Measurements from ENCODE around the gene RIPK3.
"Not testable (repeated sequence)": the region's sequence is repeated elsewhere in the genome, so short reads cannot be mapped to it uniquely, and the experiment has no call there.

The RIPK3 gene

DNA sequence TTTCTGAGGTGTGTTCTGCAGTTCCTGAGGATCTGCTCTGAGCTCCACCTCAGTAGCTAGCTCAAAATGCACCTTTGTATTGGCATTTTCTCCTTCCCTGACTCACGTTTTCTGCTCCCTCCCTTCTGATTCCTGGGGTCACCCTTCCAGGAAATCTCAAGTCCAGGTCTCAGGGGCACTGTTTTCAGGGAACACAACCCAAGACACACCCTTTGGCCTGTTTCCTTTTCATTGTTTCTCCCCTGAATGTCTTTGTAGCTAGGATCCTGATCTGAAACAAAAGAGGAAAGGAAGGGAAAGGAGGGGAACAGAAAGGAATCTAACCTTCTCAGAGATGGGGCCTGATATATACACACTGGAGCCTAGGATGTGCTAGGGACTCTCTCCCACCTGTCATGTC lies 7.3 kb upstream of the RIPK3 start:
- DNase-seq (ENCODE audit: low read depth) = no peak

DNA sequence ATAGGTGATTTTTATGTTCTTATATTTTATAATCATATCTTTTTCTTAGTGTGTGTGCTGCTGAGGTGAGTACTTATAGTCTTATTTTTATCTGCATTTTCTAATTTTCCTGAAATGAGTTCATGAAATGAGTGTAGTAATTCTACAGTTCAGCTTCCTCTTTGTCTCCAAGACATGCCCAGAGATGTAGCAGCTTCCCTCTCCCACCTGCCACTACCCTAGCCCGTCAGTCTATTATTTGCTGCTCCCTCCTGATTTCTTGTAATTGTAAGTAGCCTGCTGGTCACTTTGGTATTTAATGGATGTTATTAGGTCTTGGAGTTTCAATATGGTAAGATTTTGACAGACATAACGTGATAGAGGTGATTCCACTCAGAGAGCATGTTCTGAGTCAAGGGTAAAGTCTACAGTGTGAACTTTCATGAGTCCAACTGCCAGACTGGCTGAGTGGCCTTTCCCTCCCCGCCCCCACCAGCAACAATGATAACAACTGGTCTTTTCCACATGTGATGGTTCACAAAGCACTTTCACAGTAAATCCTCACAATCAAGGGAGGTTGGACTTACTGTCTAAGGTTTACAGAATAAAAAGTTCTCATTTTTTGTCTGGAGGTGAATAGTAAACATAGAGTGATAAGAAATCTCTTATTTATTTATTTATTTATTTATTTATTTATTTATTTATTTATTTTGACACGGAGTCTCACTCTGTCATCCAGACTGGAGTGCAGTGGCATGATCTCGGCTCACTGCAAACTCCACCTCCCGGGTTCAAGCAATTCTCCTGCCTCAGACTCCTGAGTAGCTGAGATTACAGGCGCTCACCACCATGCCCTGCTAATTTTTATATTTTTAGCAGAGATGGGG lies 4.2 kb upstream of the RIPK3 start:
- no peak for DNase-seq (ENCODE audit: low read depth)

DNA sequence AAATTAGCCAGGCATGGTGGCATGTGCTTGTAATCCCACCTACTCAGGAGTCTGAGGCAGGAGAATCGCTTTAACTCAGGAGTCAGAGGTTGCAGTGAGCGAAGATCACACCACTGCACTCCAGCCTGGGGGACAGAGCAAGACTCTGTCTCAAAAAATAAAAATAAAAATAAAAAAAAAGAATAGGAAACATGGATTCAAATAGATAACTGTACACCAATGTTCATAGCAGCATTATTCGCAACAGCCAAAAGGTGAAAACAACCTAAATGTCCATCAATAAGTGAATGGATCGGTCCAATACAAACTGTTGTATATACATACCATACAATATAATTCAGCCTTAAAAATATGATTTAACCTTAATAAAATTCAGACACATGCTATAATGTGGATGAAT lies 3.1 kb upstream of the RIPK3 start:
- DNase-seq (ENCODE audit: low read depth) = no peak

DNA sequence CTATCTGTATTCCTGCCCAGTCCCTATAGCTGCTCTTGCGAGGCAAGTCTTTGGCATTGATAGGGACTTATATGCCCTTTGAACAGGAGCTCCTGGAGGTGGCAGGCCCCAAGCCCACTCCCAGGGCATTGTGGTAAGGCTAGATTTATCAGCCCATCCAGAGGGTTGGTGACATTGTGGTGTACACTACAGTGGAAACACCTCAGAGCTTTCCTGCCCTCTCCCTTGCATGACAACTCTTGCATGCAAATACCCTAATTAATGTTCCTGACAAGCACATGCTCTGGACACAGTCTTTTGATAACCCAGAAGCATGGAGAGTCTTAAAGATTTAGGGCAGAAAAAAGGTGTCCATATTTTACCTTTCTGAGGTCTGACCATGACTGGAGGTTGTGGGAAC lies 815 bp upstream of the RIPK3 start:
- no peak for DNase-seq (ENCODE audit: low read depth)

DNA sequence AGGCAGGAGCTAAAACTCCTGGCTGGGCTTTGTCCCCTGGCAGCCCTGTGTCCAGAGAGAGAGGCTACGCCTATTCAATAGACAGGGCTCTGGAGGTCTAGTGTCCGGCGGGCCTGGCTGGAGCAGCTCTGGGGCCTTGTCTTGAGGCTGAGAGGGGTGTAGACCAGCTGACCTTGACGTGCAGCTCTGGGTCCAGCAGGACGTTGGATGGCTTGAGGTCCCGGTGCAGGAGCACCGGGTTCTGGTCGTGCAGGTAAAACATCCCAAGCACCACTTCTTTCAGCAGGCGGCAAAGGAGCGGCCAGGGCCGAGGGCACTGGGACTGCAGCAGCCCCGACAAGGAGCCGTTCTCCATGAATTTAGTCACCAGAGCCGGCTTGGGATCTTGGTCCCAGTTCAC lies 948 bp downstream of the RIPK3 start:
- DNase-seq (ENCODE audit: low read depth) = no peak

DNA sequence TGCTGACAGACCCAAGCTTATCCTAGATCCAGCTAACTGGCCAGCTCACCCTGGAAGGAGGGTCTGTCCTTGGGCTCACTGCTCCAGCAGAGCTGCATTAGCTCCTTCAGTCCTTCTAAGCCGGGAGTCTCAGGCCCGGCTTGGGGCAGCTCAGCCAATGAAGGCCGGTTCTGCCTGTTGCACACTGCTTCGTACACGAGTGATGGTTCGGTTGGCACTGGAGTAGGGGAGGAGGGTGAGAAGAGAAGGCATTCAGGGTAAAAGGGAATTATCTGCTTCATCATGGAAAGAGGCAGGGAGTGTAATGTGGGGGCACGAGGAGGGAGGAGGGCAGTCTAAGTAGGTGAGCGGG lies 2.0 kb downstream of the RIPK3 start:
- DNase-seq (ENCODE audit: low read depth) = no peak

DNA sequence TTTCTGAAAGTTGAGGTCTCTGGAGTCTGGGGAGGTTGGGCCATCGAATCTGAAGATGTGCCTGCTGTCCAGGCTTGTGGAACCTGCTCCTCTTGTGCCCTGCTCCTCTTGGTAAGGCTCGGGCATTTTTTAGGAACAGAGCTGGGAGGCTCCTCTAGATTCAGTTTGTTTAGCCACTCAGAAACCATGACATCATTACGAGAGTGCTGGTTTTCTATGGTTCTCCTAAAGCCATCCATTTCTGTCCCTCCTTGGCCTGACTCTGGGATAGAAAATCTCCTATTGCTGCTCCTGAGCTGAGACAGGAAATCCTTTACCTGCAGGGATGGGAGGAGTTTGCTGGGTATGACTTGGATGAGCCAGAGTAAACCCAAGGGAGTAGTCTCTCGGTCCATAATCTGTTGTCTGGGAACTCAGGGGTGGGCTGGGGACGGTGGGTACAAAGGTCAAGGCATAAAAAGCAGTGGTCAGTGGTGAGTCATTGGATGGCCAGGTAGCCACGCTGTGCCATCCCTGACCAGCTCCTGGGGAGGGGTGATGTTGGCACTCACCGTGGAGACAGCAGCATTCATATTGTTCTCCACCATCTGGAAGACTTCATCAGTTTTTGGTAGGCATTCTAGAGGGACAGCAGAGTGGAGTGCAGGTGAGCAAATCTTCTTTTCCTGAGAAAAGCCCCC lies 2.5 kb downstream of the RIPK3 start:
- no peak for DNase-seq (ENCODE audit: low read depth)

DNA sequence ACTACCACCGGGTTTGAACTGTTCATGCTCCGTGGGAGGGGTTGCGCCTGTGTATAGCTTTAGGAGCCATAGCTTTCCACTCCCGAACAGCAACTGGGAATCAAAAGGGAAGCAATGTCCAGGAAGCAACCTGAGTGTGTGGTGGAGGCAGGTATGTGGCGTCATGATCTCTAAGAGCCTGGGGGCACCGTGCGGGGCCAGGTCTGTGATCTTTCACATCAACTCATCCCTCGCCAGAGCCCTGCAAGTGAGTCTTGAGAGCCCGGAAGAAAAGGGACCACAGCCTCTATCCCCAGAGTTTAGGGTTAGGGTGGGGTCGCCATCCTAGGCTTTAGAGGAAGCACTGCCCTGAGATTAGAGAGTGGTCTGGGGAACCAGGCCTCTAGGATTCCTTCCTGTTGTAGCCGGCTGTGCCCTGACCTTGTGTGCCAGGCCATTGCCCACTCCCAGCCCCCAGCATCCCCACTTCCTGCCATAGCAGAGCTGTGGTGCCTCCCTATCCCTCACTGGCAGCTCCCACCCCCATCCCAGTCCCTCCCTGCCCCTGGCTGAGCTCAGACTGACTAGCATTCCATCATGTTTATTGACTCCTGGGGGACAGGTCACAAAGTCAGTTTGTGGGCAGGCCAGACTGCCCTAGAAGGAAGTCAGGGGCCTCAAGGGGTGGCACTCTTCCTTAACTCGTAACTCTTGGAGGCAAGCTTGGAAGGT lies 4.2 kb downstream of the RIPK3 start:
- no peak for DNase-seq (ENCODE audit: low read depth)

DNA sequence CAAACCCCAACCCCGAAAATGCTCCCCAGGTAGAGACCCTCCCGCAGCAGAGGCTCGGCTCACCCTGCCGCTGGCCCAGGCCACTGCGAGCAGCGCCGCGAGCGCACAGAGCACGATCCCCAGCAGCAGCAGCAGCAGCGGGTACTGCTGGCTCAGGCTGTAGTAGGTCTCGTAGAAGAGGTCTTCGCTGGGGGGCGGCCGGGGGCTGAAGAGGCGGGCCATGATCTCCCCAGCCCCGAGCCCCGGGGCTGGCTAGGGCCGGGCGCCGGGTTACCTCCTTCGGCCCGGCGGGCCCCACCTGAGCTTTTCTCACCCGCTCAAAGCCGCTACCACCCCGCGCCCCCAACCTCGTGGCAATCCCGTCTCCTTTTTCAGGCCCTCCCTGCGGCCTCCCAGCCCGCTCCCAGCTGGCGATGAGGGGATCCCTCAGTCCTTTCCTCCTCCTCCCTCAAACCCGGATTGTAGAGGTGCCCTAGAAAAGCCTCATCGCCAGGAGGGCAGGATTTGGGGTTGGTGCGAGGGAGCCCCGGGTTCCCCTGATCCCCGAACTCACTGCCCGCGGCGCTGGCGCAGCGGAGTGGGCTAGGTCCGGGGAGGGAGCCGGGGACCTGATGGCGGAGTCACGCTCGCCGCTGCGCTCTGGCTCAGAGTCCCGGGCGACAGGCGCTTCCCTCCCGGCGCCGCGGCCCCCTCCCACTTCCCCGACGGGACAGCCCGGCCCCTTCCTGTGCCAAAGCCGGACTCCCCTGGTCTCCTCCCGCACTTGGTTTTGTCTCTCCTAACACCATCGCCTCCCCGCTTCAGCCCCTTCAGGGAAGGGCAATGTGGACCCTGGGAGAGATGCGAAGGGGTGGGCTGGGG lies 5.1 kb downstream of the RIPK3 start, which contains the start of gene ADCY4:
ADCY4 (minus strand) TSS at position 641 of the 861 bp plus-strand sequence; CDS start at position 222, 419 bp downstream.
- DNase-seq (ENCODE audit: low read depth) = no peak

DNA sequence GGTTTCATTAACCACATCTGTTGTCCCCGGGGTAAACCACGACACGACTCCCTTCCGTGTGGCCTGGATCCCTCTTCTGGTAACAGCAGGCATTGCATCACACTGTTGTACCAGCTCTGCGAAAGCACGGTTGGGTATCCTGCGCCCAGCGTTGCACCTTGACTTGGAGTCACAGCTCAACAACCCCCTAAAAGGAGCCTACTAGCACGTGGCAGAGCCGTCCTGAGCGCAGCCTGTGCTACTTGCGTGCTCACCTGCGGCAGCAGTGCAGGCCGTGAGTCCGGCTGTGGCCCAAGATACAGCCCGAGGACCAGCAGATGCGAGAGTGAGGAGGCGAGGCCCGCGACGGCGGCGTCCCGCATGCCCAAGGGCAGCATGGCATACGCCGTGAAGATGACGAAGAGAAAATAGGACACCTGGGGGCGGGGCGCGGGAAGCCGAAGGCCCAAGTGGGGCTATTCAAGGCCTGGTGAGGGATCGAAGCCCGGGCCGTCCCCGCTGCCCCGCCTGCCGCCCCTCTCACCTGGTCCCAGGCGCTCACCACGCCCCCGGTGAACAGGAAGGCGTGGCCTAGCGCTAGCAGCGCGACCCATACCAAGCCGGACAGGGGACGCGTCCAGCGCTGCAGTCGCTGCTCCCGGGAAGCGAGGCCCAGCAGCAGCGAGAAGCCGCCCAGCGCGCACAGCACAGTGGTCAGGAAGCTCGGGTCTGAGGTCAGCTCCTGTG lies 7.4 kb downstream of the RIPK3 start:
- peak; percentile 83 for DNase-seq (ENCODE audit: low read depth)

DNA sequence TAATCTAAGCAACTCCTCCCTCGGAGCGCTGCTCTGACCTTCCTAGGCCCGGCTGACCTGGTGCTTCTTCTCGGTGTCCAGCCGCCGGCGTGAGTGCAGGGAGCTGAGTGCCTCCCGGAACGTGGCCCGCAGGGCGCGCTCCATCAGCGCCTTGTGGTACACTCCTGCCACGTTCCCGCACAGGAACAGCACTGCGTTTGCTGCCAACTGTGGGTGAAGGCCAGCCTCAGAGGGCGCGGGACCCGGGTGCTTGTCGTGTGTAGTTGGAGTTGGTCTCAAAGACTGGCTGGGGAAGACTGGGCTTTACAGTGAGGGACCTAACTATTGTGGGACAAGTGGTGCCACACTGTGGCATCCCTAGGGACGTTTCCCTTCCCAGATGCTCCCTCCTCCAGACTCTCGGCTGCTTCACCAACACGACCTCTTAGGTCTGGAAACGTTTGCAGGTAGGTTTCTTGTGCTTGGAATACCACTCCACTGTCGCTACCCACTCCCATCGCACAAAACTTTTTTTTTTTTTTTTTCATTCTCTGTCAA lies 8.0 kb downstream of the RIPK3 start:
- DNase-seq (ENCODE audit: low read depth) = no peak

DNA sequence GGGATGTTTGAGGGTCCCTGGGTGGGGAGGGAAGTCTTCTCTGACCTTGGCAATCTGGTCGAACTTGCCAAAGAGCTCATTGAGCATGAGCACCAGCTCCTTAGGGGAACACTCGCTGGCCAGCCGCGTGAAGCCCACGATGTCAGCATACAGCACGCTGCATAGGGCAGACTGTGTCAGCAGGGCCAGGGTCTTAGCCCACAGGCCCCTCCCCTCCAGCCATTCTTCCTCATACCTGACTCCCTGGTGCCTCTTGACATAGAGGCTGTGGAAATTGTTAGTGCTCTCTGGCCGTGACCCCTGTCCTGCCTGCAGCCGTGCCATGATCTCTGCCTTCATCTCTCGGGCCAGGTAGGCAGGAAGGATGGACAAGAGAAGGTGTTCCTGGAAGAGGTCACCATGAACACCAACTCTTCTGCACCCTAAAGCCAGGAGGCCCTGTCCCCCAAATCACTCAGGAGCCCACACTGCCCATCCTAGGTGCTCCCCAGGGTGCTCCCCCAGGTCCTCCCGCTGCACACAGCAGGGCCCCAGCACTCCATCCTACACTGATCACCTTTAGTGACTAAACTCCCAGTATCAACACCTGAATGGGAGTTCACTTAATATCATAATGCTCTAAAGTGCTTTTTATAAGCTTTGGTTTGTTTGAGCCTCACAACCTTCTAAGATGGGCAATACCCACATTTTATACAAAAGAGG lies 8.7 kb downstream of the RIPK3 start:
- DNase-seq (ENCODE audit: low read depth) = no peak

DNA sequence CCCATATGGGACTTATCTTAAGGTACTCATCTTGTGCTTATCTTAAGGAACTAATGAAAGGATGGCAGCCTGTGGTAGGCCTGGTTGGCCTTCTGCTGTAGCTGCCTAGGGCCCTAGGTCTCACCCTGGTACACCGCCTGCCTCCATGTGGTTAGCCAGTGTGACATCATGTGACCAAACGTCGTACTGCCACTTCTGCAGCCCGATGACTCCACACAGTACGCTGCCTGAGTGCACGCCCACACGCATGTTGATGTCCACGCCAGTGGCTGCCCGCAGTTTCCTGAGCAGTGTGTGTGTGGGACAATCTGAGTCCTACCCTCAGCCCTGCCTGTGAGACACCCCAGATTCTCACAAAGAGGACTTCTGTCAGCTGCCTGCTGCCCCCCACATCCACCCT lies 10.1 kb downstream of the RIPK3 start:
- DNase-seq (ENCODE audit: low read depth) = no peak

DNA sequence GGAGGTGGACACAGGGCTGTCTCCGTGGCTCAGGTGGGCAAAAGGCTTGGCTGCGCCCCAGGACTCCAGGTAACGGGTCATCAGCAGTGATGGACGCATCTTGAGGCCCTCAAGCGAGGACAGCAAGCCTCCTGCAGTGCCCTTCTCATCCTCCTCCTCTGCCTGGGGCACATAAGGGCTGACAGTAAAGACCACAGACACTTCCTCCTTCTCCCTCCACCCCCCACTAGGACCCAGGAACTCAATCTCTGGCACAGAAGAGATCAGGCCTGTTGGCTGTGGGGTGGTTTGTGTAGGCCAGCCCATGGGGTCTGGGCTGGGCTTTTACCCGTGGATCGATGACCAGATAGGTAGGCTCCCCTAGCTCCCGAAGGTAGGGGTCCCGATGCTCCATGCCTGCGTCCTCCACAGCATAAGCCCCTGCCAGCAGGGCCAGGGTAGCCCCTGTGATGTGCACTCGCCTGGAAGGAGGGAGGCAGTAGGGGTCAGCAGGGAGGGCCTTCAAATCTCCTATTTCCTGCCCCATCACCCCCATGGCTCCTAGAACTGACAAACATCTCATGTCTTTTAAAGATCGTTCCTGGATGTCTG lies 10.6 kb downstream of the RIPK3 start:
- DNase-seq (ENCODE audit: low read depth) = no peak

DNA sequence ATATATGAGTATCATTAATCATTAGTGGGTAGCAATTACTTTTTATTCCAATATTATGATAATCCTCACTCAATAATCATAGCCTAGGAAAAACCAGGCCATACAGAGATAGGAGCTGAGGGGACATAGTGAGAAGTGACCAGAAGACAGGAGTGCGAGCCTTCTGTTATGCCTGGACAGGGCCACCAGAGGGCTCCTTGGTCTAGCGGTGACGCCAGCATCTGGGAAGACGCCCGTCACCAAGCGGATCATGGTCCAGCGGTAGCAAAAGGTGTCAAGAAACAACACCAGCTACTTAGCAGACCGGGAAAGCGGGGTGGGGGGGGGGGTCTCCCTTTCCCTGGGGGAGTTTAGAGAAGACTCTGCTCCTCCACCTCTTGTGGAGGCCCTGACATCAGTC lies 11.9 kb downstream of the RIPK3 start:
- DNase-seq (ENCODE audit: low read depth) = not testable (repeated sequence)

DNA sequence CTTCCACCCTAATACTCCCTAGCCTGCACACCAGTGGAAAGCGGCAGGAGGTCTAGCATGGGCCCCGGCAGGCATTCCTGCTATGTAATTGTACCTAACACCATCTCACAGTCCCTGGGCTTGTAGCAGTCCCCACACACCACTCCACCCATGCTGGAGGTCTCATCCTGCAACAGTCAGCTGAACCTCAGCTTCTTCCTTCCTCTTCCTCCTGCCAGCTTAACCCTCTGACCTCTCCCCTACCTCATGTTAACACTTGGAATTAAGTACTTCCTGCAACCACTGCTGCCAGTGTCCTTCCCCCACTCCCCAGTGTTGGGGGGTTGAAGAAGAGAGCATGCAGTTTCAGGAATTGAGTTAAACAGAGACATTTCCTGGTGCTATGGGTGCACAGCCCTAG lies 12.5 kb downstream of the RIPK3 start:
- no peak for DNase-seq (ENCODE audit: low read depth)

DNA sequence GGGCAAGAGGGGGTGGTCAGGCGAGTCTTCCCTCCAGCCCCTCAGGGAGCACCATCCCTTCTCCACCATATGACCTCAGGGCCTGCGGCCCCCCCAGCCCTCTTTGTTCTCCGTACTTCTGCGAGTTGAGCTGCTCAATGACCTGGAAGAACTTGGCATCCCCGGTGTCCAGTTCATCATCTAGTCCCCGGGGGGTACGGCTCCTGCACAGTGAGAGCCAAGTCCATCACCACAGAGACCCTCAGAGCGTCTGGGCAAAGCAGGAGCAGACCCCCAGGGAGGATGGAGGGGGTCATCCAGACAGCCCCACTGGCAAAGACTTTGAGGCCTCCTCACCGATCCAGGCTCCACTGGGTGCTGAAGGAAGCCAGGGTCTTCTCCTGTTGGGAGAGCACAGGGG lies 13.8 kb downstream of the RIPK3 start:
- no peak for DNase-seq (ENCODE audit: low read depth)

DNA sequence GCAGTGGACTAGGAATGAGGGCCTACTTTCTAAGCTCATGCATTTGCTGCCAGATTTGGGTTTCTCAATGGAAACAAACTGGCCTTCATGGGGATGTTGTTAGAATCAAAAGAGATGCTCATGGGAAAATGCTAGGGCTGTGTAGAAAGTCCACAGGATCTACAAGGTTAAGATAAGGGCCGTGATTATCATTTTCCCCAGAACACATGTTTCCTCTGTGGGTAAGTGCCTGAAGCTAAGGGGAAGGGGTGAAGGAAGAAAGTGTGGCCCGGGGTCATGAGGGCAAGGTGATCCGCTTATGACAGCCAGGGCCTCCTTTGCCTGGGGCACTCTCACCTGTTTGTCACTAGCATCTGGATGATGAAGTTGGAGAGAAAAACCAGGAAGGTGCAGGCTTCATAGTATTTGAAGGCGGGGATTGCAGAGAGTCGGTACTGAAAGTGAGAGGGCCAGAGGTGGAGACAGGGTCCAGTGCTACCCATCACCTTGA lies 14.7 kb downstream of the RIPK3 start:
- DNase-seq (ENCODE audit: low read depth) = no peak

DNA sequence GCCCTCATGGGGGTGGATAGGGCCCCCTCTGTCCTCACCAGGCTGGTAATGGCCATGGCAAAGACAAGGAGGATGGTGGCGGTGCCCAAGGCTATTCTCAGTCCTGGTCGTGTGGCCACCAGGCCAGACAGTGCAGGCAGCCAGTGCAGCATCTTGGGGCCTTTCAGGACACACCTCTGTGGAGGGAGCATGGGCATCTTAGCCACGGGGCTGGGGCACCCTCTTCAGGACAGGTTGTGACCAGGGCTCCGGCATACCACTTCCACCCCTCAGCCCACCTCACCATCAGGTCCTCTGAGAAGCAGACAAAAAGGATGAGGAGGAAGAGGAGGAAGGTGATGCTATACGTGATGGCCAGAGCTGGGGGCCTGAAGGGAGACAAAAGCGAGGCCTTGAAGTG lies 15.8 kb downstream of the RIPK3 start:
- no peak for DNase-seq (ENCODE audit: low read depth)

DNA sequence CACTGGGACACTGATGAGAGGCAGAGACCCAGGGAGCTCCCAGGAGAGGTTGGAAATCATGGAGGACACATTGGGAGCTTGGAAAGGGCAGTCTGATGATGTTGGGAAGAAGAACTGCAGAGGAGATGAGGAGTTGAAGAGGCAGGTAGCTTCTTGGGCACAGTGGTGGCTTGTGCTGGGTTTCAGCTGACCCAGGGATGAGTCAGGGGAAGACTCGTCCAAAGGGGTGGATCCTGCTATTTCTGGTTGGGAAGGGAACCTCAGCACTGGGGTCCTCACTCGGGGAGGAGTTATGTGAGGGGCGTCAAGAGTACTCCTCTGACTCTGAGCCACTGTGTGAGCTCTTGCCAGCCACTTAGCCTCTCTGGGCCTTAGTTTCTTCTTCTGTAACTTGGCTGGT lies 16.4 kb downstream of the RIPK3 start:
- DNase-seq (ENCODE audit: low read depth) = no peak

All from T follicular helper cell (primary cell).